ENCODE results near the gene COL1A2. TPM values are rescaled to one million over a fixed set of nuclear protein-coding genes. Genes with fewer than 3 reads are reported as not detected.

The COL1A2 gene
- polyA plus RNA-seq, 2 of the 4 experiments (the other 2 are of a cell fraction) = 0.14 TPM; not detected in 1

- no peak overlapping the region for H3K4me3 ChIP-seq
- ChIA-PET CTCF (interaction anchor here (0.7 to 1.4 kb wide), 3 partner anchors 13 to 267 kb away, joined by 3 to 4 read pairs (median 4); no protein-coding TSS in a partner anchor), POLR2A (no interaction called here)
- no peak overlapping the region for H3K27ac ChIP-seq
- no peak overlapping the region for H3K4me2 ChIP-seq
- ATAC-seq (no peak), DNase-seq (ENCODE audit: low read depth in 1 of 2, low spot score in 1 of 2) (no peak), FAIRE-seq (no peak)
- TF ChIP-seq CBX2 (IDR thresholded peaks at IDR 0.05; ENCODE audit: borderline replicate concordance, low read depth) = no peak
- TF ChIP-seq CTCF (IDR thresholded peaks at IDR 0.05) = no peak
- no peak for TF ChIP-seq REST (IDR thresholded peaks at IDR 0.05)
- TF ChIP-seq EHF (CRISPR knock-in tag; IDR thresholded peaks at IDR 0.05) = no peak
- no peak for TF ChIP-seq ATOH8 (CRISPR knock-in tag; IDR thresholded peaks at IDR 0.05; ENCODE audit: low read depth)
- no peak for TF ChIP-seq TP53 (CRISPR knock-in tag; IDR thresholded peaks at IDR 0.05)
- no peak for TF ChIP-seq RARB (CRISPR knock-in tag; IDR thresholded peaks at IDR 0.05)
- no peak for TF ChIP-seq ZFP36 (IDR thresholded peaks at IDR 0.05; ENCODE audit: borderline replicate concordance, partially characterized antibody)
- TF ChIP-seq HOXA7 (CRISPR knock-in tag; IDR thresholded peaks at IDR 0.05) = no peak
- WGBS (ENCODE audit: missing lambda C conversion rate) = 68% methylated on average over 1 of the region's 1 CpG
- no peaks in the 10 kb centered on the region for H3K9me3 ChIP-seq
- H3K4me1 ChIP-seq = no peaks in the 10 kb centered on the region
These were observed 44.0 kb upstream of the COL1A2 start for GRCh38 chr7:94350734-94351133.

- H3K9me3 ChIP-seq = no peaks in the 10 kb centered on the region
- DNase-seq (ENCODE audit: low read depth in 1 of 2, low spot score in 1 of 2) (no peak), FAIRE-seq (no peak), ATAC-seq (no peak)
- no peak overlapping the region for H3K4me3 ChIP-seq
- H3K4me1 ChIP-seq = no peaks in the 10 kb centered on the region
- TF ChIP-seq GATA3 (IDR thresholded peaks at IDR 0.05; ENCODE audit: borderline replicate concordance) (no peak), MAZ (IDR thresholded peaks at IDR 0.05; ENCODE audit: borderline replicate concordance, low read depth, low read length) (no peak), USF2 (IDR thresholded peaks at IDR 0.05) (no peak), EHF (CRISPR knock-in tag; IDR thresholded peaks at IDR 0.05) (no peak), BHLHE40 (IDR thresholded peaks at IDR 0.05; ENCODE audit: low read depth, low read length) (no peak)
- H3K27ac ChIP-seq = no peak overlapping the region
- ChIA-PET POLR2A (no interaction called here), CTCF (interaction anchor here (0.9 kb wide), 1 partner anchor 12 kb away, joined by 4 read pairs; no protein-coding TSS in a partner anchor)
- WGBS (ENCODE audit: missing lambda C conversion rate) = 68% methylated on average over 4 of the region's 4 CpGs
- no peak overlapping the region for H3K4me2 ChIP-seq
These were observed 43.0 kb upstream of the COL1A2 start for GRCh38 chr7:94351703-94352102.

- FAIRE-seq = no peak
- no peak for DNase-seq (ENCODE audit: low read depth in 1 of 2, low spot score in 1 of 2)
- no peaks in the 10 kb centered on the region for H3K9me3 ChIP-seq
- ChIA-PET CTCF (interaction anchor here (1.1 kb wide), 2 partner anchors 16 to 33 kb away, joined by 3 read pairs; no protein-coding TSS in a partner anchor), POLR2A (no interaction called here)
- H3K4me1 ChIP-seq = no peaks in the 10 kb centered on the region
- ATAC-seq = no peak
- no peak overlapping the region for H3K4me2 ChIP-seq
- 79% methylated on average over 7 of the region's 7 CpGs for WGBS (ENCODE audit: missing lambda C conversion rate)
- H3K4me3 ChIP-seq = no peak overlapping the region
- no peak overlapping the region for H3K27ac ChIP-seq
- TF ChIP-seq ELK1 (IDR thresholded peaks at IDR 0.05; ENCODE audit: low read depth, low read length) (no peak), SREBF2 (IDR thresholded peaks at IDR 0.05) (no peak), CTCF (IDR thresholded peaks at IDR 0.05) (no peak), PHF8 (IDR thresholded peaks at IDR 0.05; ENCODE audit: borderline replicate concordance, low read depth) (no peak), EHF (CRISPR knock-in tag; IDR thresholded peaks at IDR 0.05) (no peak), RARB (CRISPR knock-in tag; IDR thresholded peaks at IDR 0.05) (no peak), ATOH8 (CRISPR knock-in tag; IDR thresholded peaks at IDR 0.05; ENCODE audit: low read depth) (no peak), HMGXB4 (CRISPR knock-in tag; IDR thresholded peaks at IDR 0.05; ENCODE audit: borderline replicate concordance) (no peak)
These were observed 41.8 kb upstream of the COL1A2 start for GRCh38 chr7:94352887-94353286.

Data from A549 (cell line).